Measurements from ENCODE around the gene GALNS. TPM values are rescaled to one million over a fixed set of nuclear protein-coding genes. Genes with fewer than 3 reads are reported as not detected.

The GALNS gene
- total and polyA plus RNA-seq, 2 of the 4 experiments (the other 2 are of a cell fraction): 7.2 to 32.5 TPM

- Histone ChIP-seq H3K18ac (ENCODE audit: low read depth, low read length) (no peak overlapping the region), H3K56ac (ENCODE audit: extremely low read depth, insufficient read depth, low read length) (no peak overlapping the region), H3K4ac (ENCODE audit: low read depth, low read length) (no peak overlapping the region), H4K8ac (ENCODE audit: low read depth in 2 of 2, low read length in 2 of 2) (no peak overlapping the region), H3K4me2 (ENCODE audit: low read depth, low read length) (no peak overlapping the region), H3K27ac (ENCODE audit: insufficient read depth, low read length) (no peak overlapping the region), H3K27me3 (ENCODE audit: control insufficient read depth, insufficient read depth, low read length) (no peaks in the 10 kb centered on the region), H3K9me3 (ENCODE audit: control insufficient read depth, insufficient read depth, low read length) (no peaks in the 10 kb centered on the region), H3K9me1 (ENCODE audit: insufficient read depth, low read length) (no peaks in the 10 kb centered on the region), H2AFZ (replicated peaks; ENCODE audit: low read length, poor library complexity) (peak overlapping the region; percentile 32), H2BK20ac (ENCODE audit: low read depth, low read length) (no peak overlapping the region), H2BK15ac (ENCODE audit: low read depth, low read length) (no peak overlapping the region), H2AK5ac (ENCODE audit: low read depth, low read length) (no peak overlapping the region), H3K23ac (ENCODE audit: low read depth, low read length) (no peak overlapping the region), H2BK120ac (ENCODE audit: low read depth, low read length) (no peak overlapping the region), H3K9ac (ENCODE audit: low read depth, low read length) (no peak overlapping the region), H4K91ac (ENCODE audit: insufficient read depth, low read depth, low read length) (no peak overlapping the region), H2BK5ac (ENCODE audit: low read depth, low read length, poor library complexity, severe bottlenecking) (no peak overlapping the region), H4K20me1 (ENCODE audit: insufficient read depth, low read length) (peaks cover 23% of the 10 kb centered on the region), H3K36me3 (ENCODE audit: control insufficient read depth, insufficient read depth, low read length) (peaks cover 19% of the 10 kb centered on the region), H2AK9ac (replicated peaks; ENCODE audit: low read depth, low read length, poor library complexity) (peak overlapping the region; percentile 82), H3K4me3 (ENCODE audit: insufficient read depth, low read depth, low read length) (no peak overlapping the region), H3K79me1 (ENCODE audit: low read depth in 1 of 2, low read length in 2 of 2) (peaks cover 11 to 52% of the 10 kb centered on the region in 2 experiments; a peak in 3 of 4 replicates), H4K5ac (ENCODE audit: low read depth, low read length) (no peak overlapping the region), H3K4me1 (ENCODE audit: control insufficient read depth, insufficient read depth, low read length) (peaks cover 19% of the 10 kb centered on the region), H3K14ac (replicated peaks; ENCODE audit: low read depth, low read length) (no peak overlapping the region)
- CTCF ChIA-PET: interaction anchor here (1.8 kb wide), 1 partner anchor 48 kb away, joined by 7 read pairs; the partner anchor contains the start of genes GALNS and TRAPPC2L
- dilution Hi-C loops (cut with HindIII; ENCODE audit: low sequenced_read_pairs, unreplicated experiment) (no loop called here), in situ Hi-C loops (cut with MboI; ENCODE audit: low sequenced_read_pairs) (no loop called here), intact Hi-C loops (cut with micrococcal nuclease) (no loop called here)
- ATAC-seq (ENCODE audit: low read depth) (no peak), DNase-seq (no peak)
- WGBS, 2 experiments (ENCODE audit: extremely low coverage in 2 of 2, insufficient read length in 1 of 2): 100% methylated on average over 1 of the region's 10 CpGs; no CpG with 5 or more reads in 1 of the 2 experiments
- BruUV-seq (replicated peaks): TSS peak; percentile 69
- no peak for TF ChIP-seq RFX5 (IDR thresholded peaks at IDR 0.05; ENCODE audit: low read depth, low read length)
- no peak for TF ChIP-seq CTCF (conservative IDR thresholded peaks at IDR 0.05; ENCODE audit: low read depth, low read length)
- no peak for TF ChIP-seq RAD21 (IDR thresholded peaks at IDR 0.05; ENCODE audit: low read length)
- TF ChIP-seq RCOR1 (IDR thresholded peaks at IDR 0.05; ENCODE audit: insufficient replicate concordance, low read length): no peak
- TF ChIP-seq CEBPB (IDR thresholded peaks at IDR 0.05; ENCODE audit: low read depth, low read length): no peak
- no peak for TF ChIP-seq MAZ (IDR thresholded peaks at IDR 0.05; ENCODE audit: borderline replicate concordance, low read depth, low read length)
- no peak for TF ChIP-seq POLR2A (IDR thresholded peaks at IDR 0.05; ENCODE audit: low read depth, low read length)
- no peak for TF ChIP-seq ELK1 (IDR thresholded peaks at IDR 0.05; ENCODE audit: borderline replicate concordance, low read depth, low read length)
- TF ChIP-seq NFE2L2 (IDR thresholded peaks at IDR 0.05; ENCODE audit: low read depth, low read length): no peak
- no peak for TF ChIP-seq FOS (IDR thresholded peaks at IDR 0.05; ENCODE audit: low read depth, low read length)
- no peak for TF ChIP-seq BHLHE40 (IDR thresholded peaks at IDR 0.05; ENCODE audit: low read depth, low read length)
- TF ChIP-seq USF2 (IDR thresholded peaks at IDR 0.05; ENCODE audit: low read depth, low read length): no peak
- no peak for TF ChIP-seq SMC3 (IDR thresholded peaks at IDR 0.05; ENCODE audit: low read depth, low read length)
- TF ChIP-seq MXI1 (IDR thresholded peaks at IDR 0.05; ENCODE audit: borderline replicate concordance, low read depth, low read length): no peak
- TF ChIP-seq MAFK (IDR thresholded peaks at IDR 0.05; ENCODE audit: low read depth, low read length): no peak
- POLR2A ChIA-PET (ENCODE audit: unreplicated experiment): no interaction called here
Observed at GRCh38 chr16:88809068-88809675, 47.6 kb downstream of the GALNS start.

Measured in IMR-90 (cell line).